Astrocyte of the cerebellum (primary cell): ENCODE results near the gene TTC27.

Experiments used
- DNase-seq: peaks from one replicate; pipeline ENCODE4 v3.0.0-alpha.2; 2011; ENCODE audit warnings: low read depth
- H3K4me3 ChIP-seq: 2 replicates; pipeline ENCODE4 v1.5.1; 2011; ENCODE audit warnings: mild to moderate bottlenecking, low read depth, low read length, moderate library complexity
- CTCF ChIP-seq: IDR thresholded peaks from 2 replicates; pipeline ENCODE4 v1.5.1; 2012; ENCODE audit warnings: low read length, low read depth, moderate library complexity, mild to moderate bottlenecking; ENCODE audit errors: missing control alignments
- in situ Hi-C: cut with HindIII; loops from 2 replicates; pipeline ENCODE4 v1.10.0; 2017; ENCODE audit warnings: low sequenced_read_pairs

Gene TTC27

GRCh38 chr2:32780961-32781360 is 153.1 kb downstream of the TTC27 start:
- in situ Hi-C loops = no loop called here

GRCh38 chr2:32783469-32783868 is 155.6 kb downstream of the TTC27 start:
- DNase-seq = no peak
- no peak for TF ChIP-seq CTCF
- in situ Hi-C loops = no loop called here
- H3K4me3 ChIP-seq = no peak overlapping the region

More at GRCh38 chr2:32780961-32781360, 153.1 kb downstream of the TTC27 start:
- no peak for TF ChIP-seq CTCF
- no peak overlapping the region for H3K4me3 ChIP-seq
- DNase-seq = no peak

GRCh38 chr2:32783933-32784332 is 156.1 kb downstream of the TTC27 start:
- DNase-seq = no peak
- TF ChIP-seq CTCF = no peak
- H3K4me3 ChIP-seq = no peak overlapping the region
- in situ Hi-C loops = no loop called here

- no peak overlapping the region for H3K4me3 ChIP-seq
- no peak for TF ChIP-seq CTCF
- in situ Hi-C loops = no loop called here
- no peak for DNase-seq
Observed at GRCh38 chr2:32787207-32787606, 159.4 kb downstream of the TTC27 start.

- DNase-seq = no peak
- H3K4me3 ChIP-seq = no peak overlapping the region
- in situ Hi-C loops = no loop called here
- TF ChIP-seq CTCF = no peak
Observed at GRCh38 chr2:32788114-32788513, 160.3 kb downstream of the TTC27 start.

GRCh38 chr2:32792416-32792815 is 164.6 kb downstream of the TTC27 start:
- DNase-seq = no peak
- TF ChIP-seq CTCF = no peak
- no peak overlapping the region for H3K4me3 ChIP-seq
- in situ Hi-C loops = no loop called here

- DNase-seq = no peak
- H3K4me3 ChIP-seq = no peak overlapping the region
- in situ Hi-C loops = no loop called here
- no peak for TF ChIP-seq CTCF
Observed at GRCh38 chr2:32798829-32799228, 171.0 kb downstream of the TTC27 start.
